Transverse colon (tissue), 4 donors: ENCODE results near the gene DSEL. TPM values are rescaled to one million over a fixed set of nuclear protein-coding genes. Genes with fewer than 3 reads are reported as not detected.

Experiments
- DNase-seq: peaks from one replicate; pipeline ENCODE4 v3.0.0-alpha.2; 2019
- H3K27ac ChIP-seq, 4 donors: fragments of 200-600 bp; sonication (generic); 2 replicates each; pipeline ENCODE4 v1.5.1; 2016 to 2018; ENCODE audit warnings: inconsistent platforms in 4 of 4
- H3K27me3 ChIP-seq: fragments of 200-600 bp; sonication (generic); 2 replicates; pipeline ENCODE4 v1.5.1; 2017; ENCODE audit warnings: inconsistent platforms
- H3K36me3 ChIP-seq, 4 donors: fragments of 200-600 bp; sonication (generic); 2 replicates each; pipeline ENCODE4 v1.5.1; 2017 to 2019; ENCODE audit warnings: inconsistent platforms in 4 of 4
- H3K4me1 ChIP-seq, 4 donors: fragments of 200-600 bp; sonication (generic); 2 replicates each; pipeline ENCODE4 v1.5.1; 2017 to 2020; ENCODE audit warnings: inconsistent platforms in 4 of 4
- H3K4me3 ChIP-seq, 4 donors: fragments of 200-600 bp; sonication (generic); 1 replicate in 1 of 4; 2 replicates in 3 of 4; pipeline versions ENCODE4 v1.5.1 to v1.6.1; 2017 to 2019; ENCODE audit warnings: inconsistent platforms in 4 of 4
- H3K9me3 ChIP-seq, 2 donors: fragments of 200-600 bp; sonication (generic); 2 replicates each; pipeline ENCODE4 v1.5.1; 2017 to 2019; ENCODE audit warnings: inconsistent platforms in 2 of 2
- EP300 ChIP-seq: sonication (generic); formaldehyde crosslinking; IDR thresholded peaks from one replicate; pipeline ENCODE4 v1.6.1; 2017; ENCODE audit warnings: antibody characterized with exemption, low read depth
- POLR2A ChIP-seq: fragments of 450-650 bp; IDR thresholded peaks from one replicate; pipeline ENCODE4 v1.6.1; 2016; ENCODE audit warnings: antibody characterized with exemption, mild to moderate bottlenecking, moderate library complexity
- POLR2AphosphoS5 ChIP-seq, 3 donors: sonication (generic); formaldehyde crosslinking; IDR thresholded peaks; one replicate each; pipeline ENCODE4 v1.6.1; 2016; ENCODE audit warnings: antibody characterized with exemption in 3 of 3
- WGBS, 2 donors: methylation state at CpG; one replicate each; pipeline ENCODE4 v1.1.5; 2018; ENCODE audit warnings: low coverage in 1 of 2; 5-methylcytosine and 5-hydroxymethylcytosine counted together
- in situ Hi-C, 4 donors: fragments of 200-750 bp; cut with MboI; loops; one replicate each; pipeline versions ENCODE4 v1.15.0 to v1.15.1; 2017; ENCODE audit warnings: low sequenced_read_pairs in 3 of 4, low pct_ligation_motif_present in 1 of 4, low pct_unique_long_range_greater_than_20kb in 1 of 4
- intact Hi-C: fragments of 100-400 bp; cut with DNase I; formaldehyde crosslinking; loops from one replicate; pipeline ENCODE4 v1.15.1; 2023; ENCODE audit warnings: low total_unique reads
- total RNA-seq, 4 donors: library from RNA; depleted of rRNA; stranded (reverse); fragments of >200 nt; gene quantifications; one replicate each; pipeline ENCODE4 v1.1.0, GENCODE V29; 2016
- TF ChIP-seq, protein P1 (sequence below), 5 experiments: fragments of 200-600 bp in 3 of 5; fragments of 450-650 bp in 2 of 5; sonication (generic) in 3 of 5; IDR thresholded peaks; 1 replicate in 2 of 5; 2 replicates in 3 of 5; pipeline ENCODE4 v1.5.1; 2016 to 2017; ENCODE audit warnings: antibody characterized with exemption in 5 of 5, inconsistent platforms in 3 of 5, mild to moderate bottlenecking in 2 of 5, moderate library complexity in 1 of 5

Gene DSEL
- total RNA-seq, 4 donors from 2014 or later = 1.2 to 5.1 (median 2.0) TPM

DNA sequence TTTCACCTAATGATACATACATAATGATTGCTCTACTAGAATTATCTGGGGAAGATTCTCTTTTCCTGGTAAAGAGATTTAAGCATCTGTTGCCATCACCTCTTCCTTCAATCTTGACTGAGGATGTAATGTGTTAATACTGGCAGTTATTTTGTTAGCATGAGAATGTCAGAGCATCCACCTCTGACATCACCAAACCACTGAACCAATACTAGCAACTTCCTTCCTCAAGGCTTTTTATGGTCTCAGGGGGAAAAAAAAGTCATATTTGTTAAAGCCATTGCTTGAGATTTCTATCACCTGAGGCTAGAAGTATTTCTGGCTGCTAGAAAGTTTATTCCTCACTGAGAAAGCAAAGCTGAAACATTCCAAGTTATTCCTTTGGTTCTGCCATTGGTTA is 48.5 kb downstream of the DSEL start:
- H3K4me3 ChIP-seq = no peak overlapping the region
- H3K4me1 ChIP-seq = no peaks in the 10 kb centered on the region
- in situ Hi-C loops (no loop called here), intact Hi-C loops (no loop called here)
- no peaks in the 10 kb centered on the region for H3K36me3 ChIP-seq
- no peak overlapping the region for H3K27ac ChIP-seq
- DNase-seq = no peak
- no peaks in the 10 kb centered on the region for H3K27me3 ChIP-seq
- TF ChIP-seq EP300 (no peak), POLR2A (no peak), POLR2AphosphoS5 (IDR thresholded peaks at IDR 0.05) (no peak)
- TF ChIP-seq, protein P1, sequence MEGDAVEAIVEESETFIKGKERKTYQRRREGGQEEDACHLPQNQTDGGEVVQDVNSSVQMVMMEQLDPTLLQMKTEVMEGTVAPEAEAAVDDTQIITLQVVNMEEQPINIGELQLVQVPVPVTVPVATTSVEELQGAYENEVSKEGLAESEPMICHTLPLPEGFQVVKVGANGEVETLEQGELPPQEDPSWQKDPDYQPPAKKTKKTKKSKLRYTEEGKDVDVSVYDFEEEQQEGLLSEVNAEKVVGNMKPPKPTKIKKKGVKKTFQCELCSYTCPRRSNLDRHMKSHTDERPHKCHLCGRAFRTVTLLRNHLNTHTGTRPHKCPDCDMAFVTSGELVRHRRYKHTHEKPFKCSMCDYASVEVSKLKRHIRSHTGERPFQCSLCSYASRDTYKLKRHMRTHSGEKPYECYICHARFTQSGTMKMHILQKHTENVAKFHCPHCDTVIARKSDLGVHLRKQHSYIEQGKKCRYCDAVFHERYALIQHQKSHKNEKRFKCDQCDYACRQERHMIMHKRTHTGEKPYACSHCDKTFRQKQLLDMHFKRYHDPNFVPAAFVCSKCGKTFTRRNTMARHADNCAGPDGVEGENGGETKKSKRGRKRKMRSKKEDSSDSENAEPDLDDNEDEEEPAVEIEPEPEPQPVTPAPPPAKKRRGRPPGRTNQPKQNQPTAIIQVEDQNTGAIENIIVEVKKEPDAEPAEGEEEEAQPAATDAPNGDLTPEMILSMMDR (IDR thresholded peaks at IDR 0.05) = no peak
- H3K9me3 ChIP-seq = no peaks in the 10 kb centered on the region

GRCh38 chr18:67467188-67467587 is 49.3 kb downstream of the DSEL start:
- Histone ChIP-seq H3K27me3 (no peaks in the 10 kb centered on the region), H3K4me1 (no peaks in the 10 kb centered on the region), H3K9me3 (no peaks in the 10 kb centered on the region), H3K4me3 (no peak overlapping the region), H3K27ac (no peak overlapping the region), H3K36me3 (no peaks in the 10 kb centered on the region)
- intact Hi-C loops (no loop called here), in situ Hi-C loops (no loop called here)
- no peak for TF ChIP-seq POLR2A
- TF ChIP-seq EP300 = no peak
- TF ChIP-seq, protein P1 (IDR thresholded peaks at IDR 0.05) = no peak
- no peak for TF ChIP-seq POLR2AphosphoS5 (IDR thresholded peaks at IDR 0.05)
- 45 to 56% methylated on average over 1 of the region's 1 CpG for WGBS, 2 donors
- DNase-seq = no peak

DNA sequence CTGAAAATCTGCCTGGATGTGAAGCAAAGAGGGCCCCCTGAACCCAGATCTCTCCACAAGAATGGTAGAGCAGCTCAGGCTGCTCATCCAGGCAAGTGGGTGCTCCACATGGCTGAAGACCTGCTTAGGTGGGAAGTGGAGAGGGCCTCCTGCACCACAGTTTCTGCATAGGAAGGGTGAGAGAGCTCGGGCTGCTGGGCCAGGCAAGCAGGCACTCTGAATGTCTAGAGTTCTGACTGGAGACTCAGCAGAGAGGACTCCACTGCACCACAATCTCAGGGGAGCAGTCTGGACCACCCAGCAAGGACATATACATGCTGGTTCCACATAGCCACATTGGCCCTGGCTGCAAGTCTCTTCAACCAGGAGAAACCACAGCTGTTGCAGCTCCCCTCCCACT is 52.0 kb downstream of the DSEL start:
- no peak for DNase-seq
- WGBS, 2 donors = 80% methylated on average over 1 of the region's 1 CpG; no CpG with 5 or more reads in 1 of the 2 donors
- Histone ChIP-seq H3K27ac (no peak overlapping the region), H3K9me3 (no peaks in the 10 kb centered on the region), H3K27me3 (no peaks in the 10 kb centered on the region), H3K4me1 (no peaks in the 10 kb centered on the region), H3K4me3 (no peak overlapping the region), H3K36me3 (no peaks in the 10 kb centered on the region)
- in situ Hi-C loops (no loop called here), intact Hi-C loops (no loop called here)
- TF ChIP-seq, protein P1 (IDR thresholded peaks at IDR 0.05) = no peak
- no peak for TF ChIP-seq POLR2A
- TF ChIP-seq EP300 = no peak

DNA sequence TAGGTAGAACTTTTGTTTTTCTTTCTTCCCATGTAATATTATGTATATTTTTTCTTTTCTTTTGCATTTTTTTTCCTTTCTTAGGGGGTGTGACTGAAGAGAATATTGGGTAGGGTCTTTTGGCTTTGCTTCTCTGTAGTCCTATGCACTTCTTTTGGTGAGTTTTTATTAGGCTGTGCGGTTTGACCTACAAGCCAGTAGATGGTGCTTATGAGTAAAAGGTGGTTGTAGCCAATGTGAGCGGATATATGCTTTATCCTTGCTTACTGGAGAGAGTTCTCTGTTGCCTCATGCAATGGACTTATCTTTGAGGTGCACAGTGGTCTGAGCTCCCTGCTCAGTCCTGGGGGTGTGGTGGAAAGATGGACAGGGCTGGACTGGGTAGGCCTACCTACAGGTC is 52.7 kb downstream of the DSEL start:
- no peak overlapping the region for H3K4me3 ChIP-seq
- DNase-seq = no peak
- H3K27ac ChIP-seq = no peak overlapping the region
- 71 to 72% methylated on average over 2 of the region's 2 CpGs for WGBS, 2 donors
- intact Hi-C loops = no loop called here
- no peaks in the 10 kb centered on the region for H3K27me3 ChIP-seq
- no peaks in the 10 kb centered on the region for H3K9me3 ChIP-seq
- H3K36me3 ChIP-seq = no peaks in the 10 kb centered on the region
- H3K4me1 ChIP-seq = no peaks in the 10 kb centered on the region
- in situ Hi-C loops = no loop called here
- TF ChIP-seq POLR2A (no peak), POLR2AphosphoS5 (IDR thresholded peaks at IDR 0.05) (no peak), EP300 (no peak)
- TF ChIP-seq, protein P1 (IDR thresholded peaks at IDR 0.05) = no peak
